K562 (cell line): Measurements from ENCODE around the gene KIF3A. TPM values are rescaled to one million over a fixed set of nuclear protein-coding genes. Genes with fewer than 3 reads are reported as not detected.

Experiments
- BACH1 ChIP-seq: fragments of 200-800 bp; sonication (Bioruptor generic); IDR thresholded peaks from 2 replicates; pipeline ENCODE4 v1.6.1; 2016; ENCODE audit warnings: missing genetic modification characterization, missing compliant biosample characterization
- GATAD2A ChIP-seq: fragments of 450-650 bp; IDR thresholded peaks from 2 replicates; pipeline ENCODE4 v1.6.1; 2017
- LCOR ChIP-seq: sonication (generic); formaldehyde crosslinking; IDR thresholded peaks from 2 replicates; pipeline ENCODE4 v1.8.0; 2022; ENCODE audit warnings: mild to moderate bottlenecking, missing genetic modification reagents
- OTX1 ChIP-seq: fragments of 450-650 bp; formaldehyde crosslinking; IDR thresholded peaks from 2 replicates; pipeline ENCODE4 v1.4.0; 2022; ENCODE audit warnings: mild to moderate bottlenecking
- POLR3A ChIP-seq: IDR thresholded peaks from 2 replicates; pipeline ENCODE4 v1.6.1; 2011; ENCODE audit warnings: borderline replicate concordance, mild to moderate bottlenecking, moderate library complexity; ENCODE audit not compliant: insufficient read length, insufficient read depth; ENCODE audit errors: extremely low read depth
- TFAP4 ChIP-seq: sonication (generic); formaldehyde crosslinking; IDR thresholded peaks from 2 replicates; pipeline ENCODE4 v1.8.0; 2022; ENCODE audit warnings: missing genetic modification reagents, mild to moderate bottlenecking, moderate library complexity, borderline replicate concordance
- ZHX1 ChIP-seq: fragments of 150-350 bp; conservative IDR thresholded peaks from 2 replicates; pipeline ENCODE4 v1.6.1; 2014; ENCODE audit warnings: low read length
- polyA plus RNA-seq, 8 experiments: library from polyadenylated mRNA; depleted of rRNA in 4 of 8; stranded (reverse) in 5 of 8; unstranded in 3 of 8; fragments of >200 nt; fragmentation: Nextera tagmentation in 2 of 8; fragmentation: Illumina TruSeq in 1 of 8; extraction: Ambion mirVana in 2 of 8; extraction: Trizol in 1 of 8; gene quantifications; 2 replicates each; pipeline versions ENCODE4 v1.2.1 to v1.2.3, GENCODE V29; 2011 to 2014; ENCODE audit warnings: inconsistent platforms in 1 of 8, missing spikeins in 1 of 8
- total RNA-seq, 7 experiments: library from RNA; depleted of rRNA in 6 of 7; stranded (reverse); fragments of >200 nt in 6 of 7; fragmentation: Illumina TruSeq in 2 of 7; extraction: Trizol in 2 of 7; gene quantifications; 2 replicates each; pipeline versions ENCODE4 v1.2.1 to v1.2.3, GENCODE V29; 2011 to 2021; ENCODE audit warnings: low replicate concordance in 1 of 7
- TF ChIP-seq, protein P1 (sequence below): fragments of 450-650 bp; IDR thresholded peaks from 2 replicates; pipeline ENCODE4 v1.6.1; 2018; ENCODE audit not compliant: partially characterized antibody
- TF ChIP-seq, protein P2 (sequence below): fragments of 450-650 bp; formaldehyde crosslinking; IDR thresholded peaks from 2 replicates; pipeline ENCODE4 v1.4.0; 2020; ENCODE audit warnings: mild to moderate bottlenecking, moderate library complexity
- TF ChIP-seq, protein P3 (sequence below): fragments of 250-450 bp; sonication (Bioruptor Pico); IDR thresholded peaks from 2 replicates; pipeline ENCODE4 v1.4.0; 2020; ENCODE audit warnings: mild to moderate bottlenecking
- TF ChIP-seq, protein P4 (sequence below), 2 experiments: IDR thresholded peaks; 2 replicates each; pipeline ENCODE4 v1.6.1; 2011; ENCODE audit warnings: borderline replicate concordance in 1 of 2, control low read depth in 1 of 2, low read depth in 1 of 2, low read length in 1 of 2, mild to moderate bottlenecking in 1 of 2, mixed read lengths in 1 of 2, moderate library complexity in 1 of 2; ENCODE audit not compliant: insufficient read depth in 1 of 2, insufficient read length in 1 of 2, poor library complexity in 1 of 2, severe bottlenecking in 1 of 2; ENCODE audit errors: extremely low read depth in 1 of 2

Gene KIF3A
- total and polyA plus RNA-seq, 9 of the 15 experiments (the other 6 are each of a cell fraction or from before 2014, with no cell fraction given): 1.5 to 7.8 (median 6.0) TPM

DNA sequence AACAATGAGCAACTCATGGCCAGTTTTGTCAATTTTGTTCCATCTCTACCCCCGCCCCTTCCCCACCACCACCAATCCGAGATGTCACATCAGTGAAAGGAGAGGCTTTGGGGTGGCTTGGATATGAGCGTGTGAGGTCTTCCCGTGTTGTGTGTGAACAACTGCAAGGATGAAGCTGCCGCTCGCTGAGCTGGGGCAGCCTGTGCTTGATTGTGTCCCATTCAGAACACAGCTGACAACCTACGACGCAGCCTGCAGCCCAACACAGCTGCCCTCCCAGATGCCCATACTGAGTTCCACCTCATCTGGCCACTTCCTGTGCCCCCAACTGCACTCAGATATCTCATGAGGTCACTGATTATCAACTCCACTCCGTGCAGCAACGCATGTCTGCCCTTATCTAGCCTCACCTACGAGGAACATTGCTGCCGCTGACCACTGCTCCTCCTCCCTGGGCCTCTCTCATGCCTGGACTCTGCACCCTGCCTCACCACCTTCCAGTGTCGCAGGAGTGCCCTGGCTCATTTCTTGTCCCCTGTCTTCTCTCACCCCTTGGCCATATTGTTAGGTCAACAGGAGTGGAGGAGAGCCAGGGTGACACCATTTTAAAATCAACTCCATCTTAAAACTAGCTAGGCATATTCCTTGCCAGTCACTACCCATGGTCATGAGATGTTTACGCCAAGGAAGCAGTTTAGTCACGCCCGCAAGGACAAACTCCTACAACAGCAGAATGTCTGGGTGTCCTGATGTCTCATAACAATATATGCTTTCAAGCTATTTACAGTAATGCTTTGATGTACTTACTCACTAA is 70.8 kb downstream of the KIF3A start (continued):
- TF ChIP-seq POLR3A (no peak), ZHX1 (no peak), GATAD2A (peak; percentile 81), OTX1 (CRISPR knock-in tag) (peak; percentile 94; the same call in 1 of the 2 replicates), LCOR (CRISPR knock-in tag) (peak; percentile 86), BACH1 (peak; percentile 84; the same call in 1 of the 2 replicates), TFAP4 (CRISPR knock-in tag) (peak; percentile 92)
- TF ChIP-seq, protein P1, sequence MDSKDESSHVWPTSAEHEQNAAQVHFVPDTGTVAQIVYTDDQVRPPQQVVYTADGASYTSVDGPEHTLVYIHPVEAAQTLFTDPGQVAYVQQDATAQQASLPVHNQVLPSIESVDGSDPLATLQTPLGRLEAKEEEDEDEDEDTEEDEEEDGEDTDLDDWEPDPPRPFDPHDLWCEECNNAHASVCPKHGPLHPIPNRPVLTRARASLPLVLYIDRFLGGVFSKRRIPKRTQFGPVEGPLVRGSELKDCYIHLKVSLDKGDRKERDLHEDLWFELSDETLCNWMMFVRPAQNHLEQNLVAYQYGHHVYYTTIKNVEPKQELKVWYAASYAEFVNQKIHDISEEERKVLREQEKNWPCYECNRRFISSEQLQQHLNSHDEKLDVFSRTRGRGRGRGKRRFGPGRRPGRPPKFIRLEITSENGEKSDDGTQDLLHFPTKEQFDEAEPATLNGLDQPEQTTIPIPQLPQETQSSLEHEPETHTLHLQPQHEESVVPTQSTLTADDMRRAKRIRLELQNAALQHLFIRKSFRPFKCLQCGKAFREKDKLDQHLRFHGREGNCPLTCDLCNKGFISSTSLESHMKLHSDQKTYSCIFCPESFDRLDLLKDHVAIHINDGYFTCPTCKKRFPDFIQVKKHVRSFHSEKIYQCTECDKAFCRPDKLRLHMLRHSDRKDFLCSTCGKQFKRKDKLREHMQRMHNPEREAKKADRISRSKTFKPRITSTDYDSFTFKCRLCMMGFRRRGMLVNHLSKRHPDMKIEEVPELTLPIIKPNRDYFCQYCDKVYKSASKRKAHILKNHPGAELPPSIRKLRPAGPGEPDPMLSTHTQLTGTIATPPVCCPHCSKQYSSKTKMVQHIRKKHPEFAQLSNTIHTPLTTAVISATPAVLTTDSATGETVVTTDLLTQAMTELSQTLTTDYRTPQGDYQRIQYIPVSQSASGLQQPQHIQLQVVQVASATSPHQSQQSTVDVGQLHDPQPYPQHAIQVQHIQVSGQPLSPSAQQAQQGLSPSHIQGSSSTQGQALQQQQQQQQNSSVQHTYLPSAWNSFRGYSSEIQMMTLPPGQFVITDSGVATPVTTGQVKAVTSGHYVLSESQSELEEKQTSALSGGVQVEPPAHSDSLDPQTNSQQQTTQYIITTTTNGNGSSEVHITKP: no peak
- TF ChIP-seq, protein P2, sequence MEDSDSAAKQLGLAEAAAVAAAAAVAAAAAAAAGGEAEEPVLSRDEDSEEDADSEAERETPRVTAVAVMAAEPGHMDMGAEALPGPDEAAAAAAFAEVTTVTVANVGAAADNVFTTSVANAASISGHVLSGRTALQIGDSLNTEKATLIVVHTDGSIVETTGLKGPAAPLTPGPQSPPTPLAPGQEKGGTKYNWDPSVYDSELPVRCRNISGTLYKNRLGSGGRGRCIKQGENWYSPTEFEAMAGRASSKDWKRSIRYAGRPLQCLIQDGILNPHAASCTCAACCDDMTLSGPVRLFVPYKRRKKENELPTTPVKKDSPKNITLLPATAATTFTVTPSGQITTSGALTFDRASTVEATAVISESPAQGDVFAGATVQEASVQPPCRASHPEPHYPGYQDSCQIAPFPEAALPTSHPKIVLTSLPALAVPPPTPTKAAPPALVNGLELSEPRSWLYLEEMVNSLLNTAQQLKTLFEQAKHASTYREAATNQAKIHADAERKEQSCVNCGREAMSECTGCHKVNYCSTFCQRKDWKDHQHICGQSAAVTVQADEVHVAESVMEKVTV: peak; percentile 49; the same call in 1 of the 2 replicates
- TF ChIP-seq, protein P3, sequence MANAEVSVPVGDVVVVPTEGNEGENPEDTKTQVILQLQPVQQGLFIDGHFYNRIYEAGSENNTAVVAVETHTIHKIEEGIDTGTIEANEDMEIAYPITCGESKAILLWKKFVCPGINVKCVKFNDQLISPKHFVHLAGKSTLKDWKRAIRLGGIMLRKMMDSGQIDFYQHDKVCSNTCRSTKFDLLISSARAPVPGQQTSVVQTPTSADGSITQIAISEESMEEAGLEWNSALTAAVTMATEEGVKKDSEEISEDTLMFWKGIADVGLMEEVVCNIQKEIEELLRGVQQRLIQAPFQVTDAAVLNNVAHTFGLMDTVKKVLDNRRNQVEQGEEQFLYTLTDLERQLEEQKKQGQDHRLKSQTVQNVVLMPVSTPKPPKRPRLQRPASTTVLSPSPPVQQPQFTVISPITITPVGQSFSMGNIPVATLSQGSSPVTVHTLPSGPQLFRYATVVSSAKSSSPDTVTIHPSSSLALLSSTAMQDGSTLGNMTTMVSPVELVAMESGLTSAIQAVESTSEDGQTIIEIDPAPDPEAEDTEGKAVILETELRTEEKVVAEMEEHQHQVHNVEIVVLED (CRISPR knock-in tag): peak; percentile 79
- TF ChIP-seq, protein P4, sequence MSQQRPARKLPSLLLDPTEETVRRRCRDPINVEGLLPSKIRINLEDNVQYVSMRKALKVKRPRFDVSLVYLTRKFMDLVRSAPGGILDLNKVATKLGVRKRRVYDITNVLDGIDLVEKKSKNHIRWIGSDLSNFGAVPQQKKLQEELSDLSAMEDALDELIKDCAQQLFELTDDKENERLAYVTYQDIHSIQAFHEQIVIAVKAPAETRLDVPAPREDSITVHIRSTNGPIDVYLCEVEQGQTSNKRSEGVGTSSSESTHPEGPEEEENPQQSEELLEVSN (IDR thresholded peaks at IDR 0.05; ENCODE audit: borderline replicate concordance in 1 of 2, extremely low read depth in 1 of 2, insufficient read depth in 1 of 2, insufficient read length in 1 of 2, low read depth in 1 of 2, low read length in 1 of 2, poor library complexity in 1 of 2, severe bottlenecking in 1 of 2): peak in 1 of 2 experiments; percentile 35
